NCI-H446 treated with DMSO at 0.1 percent for 48 hours (cell line): ENCODE measurements around the gene EXTL2.
"Not testable (repeated sequence)": the region's sequence is repeated elsewhere in the genome, so short reads cannot be mapped to it uniquely, and the experiment has no call there.

Source experiments
- DNase-seq: peaks from one replicate; lab custom pipeline; 2025; lab: John Stamatoyannopoulos, UW

EXTL2 gene

DNA sequence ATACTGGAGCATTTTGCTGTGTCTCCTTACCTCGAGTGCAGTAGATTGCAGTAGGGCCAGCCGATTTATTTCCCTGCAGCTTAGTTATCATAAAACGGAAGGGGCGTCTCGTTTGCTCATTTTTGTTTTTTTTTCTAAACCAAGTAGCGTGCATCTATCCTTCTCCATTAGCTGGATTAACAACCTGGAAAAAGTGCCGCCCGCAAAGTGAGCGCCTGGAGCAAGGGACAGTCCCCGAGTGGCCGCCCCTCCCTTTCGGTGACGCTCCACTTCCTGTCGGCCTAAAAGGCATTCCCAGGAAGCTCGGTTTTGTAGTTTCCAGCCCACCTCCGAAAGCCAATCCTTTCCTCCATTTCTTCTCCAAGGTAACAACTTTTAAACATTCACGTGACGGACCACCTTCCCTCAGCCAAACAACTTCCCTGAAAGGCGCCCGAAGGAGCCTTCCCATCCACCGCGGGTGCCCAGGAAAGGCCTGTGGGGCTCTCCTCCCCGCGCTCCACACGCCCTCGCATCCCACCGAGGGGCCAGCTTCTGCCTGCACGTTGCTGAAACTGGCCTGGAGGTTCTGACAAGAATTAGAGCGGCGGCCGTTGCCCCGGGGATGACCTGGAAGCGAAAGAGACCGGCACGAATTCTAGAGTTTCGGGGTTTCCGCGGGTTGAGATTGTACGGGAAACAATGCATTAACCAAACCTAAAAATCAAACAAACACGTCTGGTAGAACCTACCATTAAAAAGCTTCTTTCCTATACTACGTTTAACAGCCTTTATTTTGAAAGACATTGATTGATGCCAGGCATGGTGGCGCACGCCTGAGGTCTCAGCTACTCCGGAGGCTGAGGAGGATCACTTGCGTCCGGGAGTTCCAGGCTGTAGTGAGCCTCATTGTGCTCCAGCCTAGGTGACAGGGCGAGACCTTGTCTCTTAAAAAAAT, at the start of gene EXTL2:
EXTL2 (minus strand) TSS at position 240 of the 937 bp plus-strand sequence. CDS start 6,085 bp downstream, outside the sequence.
- DNase-seq, result peak; percentile 81

DNA sequence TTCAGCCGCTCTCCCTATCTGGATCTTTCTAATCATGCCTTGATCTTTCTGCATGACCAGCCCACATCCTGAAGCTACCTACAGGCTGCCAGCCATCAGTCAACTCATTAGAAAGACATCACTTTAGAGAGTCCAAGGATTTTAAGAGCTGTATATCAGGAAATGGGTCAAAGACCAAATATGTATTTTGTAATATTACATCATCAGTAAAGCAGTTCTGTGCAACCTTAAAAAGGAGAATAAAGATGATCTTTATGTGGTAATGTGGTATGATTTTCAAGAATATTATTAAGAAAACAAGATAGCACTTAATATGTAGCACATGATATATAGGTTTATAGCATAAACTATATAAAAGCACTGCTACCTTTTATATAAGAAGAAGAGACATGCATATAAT, 48.9 kb upstream of the EXTL2 start:
- no peak for DNase-seq

DNA sequence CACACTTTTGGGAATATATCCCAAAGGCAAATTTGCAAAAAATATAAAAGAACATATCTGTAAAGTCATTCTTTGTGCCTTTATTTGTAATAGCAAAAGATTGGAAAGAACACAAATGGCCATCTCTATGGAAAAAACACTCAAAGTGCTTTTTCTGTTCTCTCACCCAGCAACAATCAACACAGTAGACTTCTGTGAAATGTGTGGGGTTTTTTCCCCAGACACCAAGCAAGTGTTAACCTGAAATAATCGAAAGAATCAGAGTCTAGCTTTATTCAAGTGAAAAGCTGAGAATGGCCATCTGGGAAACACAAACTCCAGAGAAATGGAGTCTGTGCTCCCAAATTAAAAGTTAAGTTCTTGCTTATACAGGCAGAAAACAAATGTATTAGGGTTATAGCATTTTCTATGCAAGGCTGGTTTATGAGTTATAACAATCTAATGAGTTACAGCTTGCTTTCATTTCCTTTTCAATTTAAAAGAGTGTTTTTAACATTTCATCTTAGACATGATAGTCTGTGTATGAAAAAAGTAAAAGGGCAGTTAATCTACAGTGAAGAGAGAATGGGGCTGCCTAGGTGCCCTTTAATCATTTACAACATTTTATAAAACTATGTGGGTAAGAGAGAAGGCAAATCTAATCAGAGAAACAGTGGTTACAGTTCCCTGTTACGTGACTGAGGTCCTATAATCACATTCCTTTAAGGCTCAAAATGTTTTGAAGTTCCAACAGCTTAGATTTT, 47.8 kb upstream of the EXTL2 start:
- no peak for DNase-seq

GRCh38 chr1:100941580-100942216, 47.1 kb upstream of the EXTL2 start:
- DNase-seq, result no peak

DNA sequence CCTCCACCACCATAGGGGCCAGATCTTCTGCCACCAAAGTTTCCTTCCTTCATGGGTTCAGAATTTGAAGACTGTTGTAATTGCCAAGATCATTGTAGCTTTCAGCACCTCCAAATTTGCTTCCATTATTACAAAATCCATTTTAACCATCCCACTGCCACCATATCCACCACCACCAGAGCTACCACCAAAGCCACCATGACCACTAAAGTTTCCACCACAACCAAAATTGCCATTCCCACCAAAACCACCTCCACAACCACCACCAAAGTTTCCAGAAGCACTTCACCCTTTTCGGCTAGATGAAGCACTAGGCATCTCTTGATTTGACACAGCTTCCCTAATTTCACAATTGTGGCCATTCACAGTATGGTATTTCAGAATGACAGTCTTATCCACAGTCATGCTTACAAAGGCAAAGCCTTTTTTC, 46.5 kb upstream of the EXTL2 start:
- no peak for DNase-seq

DNA sequence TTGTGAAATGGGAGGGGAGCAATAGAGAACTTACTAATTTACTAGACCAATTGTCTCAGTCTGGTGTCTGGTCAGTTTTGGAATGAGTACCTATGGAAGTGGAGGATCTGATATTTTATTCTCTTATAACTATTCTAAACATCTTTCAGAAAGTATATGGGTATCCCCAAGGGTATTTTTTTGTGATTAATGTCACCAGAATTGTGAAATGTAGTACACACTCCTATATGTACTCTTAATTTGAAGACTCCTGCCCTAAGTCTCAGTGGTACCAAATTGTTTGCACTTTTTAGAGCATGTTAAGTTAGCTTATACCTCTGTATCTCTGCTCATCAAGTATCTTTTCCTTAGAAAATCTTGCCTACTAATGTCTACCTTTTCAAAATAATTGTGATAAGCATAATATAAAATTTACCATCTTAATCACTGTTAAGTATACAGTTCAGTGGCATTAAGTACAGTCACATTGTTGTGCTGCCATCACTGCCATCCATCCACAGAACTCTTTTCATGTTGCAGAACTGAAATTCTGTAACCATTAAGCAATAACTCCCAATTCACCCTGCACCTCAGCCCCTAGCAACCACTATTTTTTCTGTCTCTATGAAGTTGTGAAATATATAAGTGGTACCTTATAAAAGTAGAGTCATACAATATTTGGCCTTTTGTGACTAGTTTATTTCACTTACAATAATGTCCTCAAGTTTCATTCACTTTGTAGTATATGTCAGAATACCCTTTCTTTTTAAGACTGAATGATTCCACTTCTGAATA, 41.7 kb upstream of the EXTL2 start:
- no peak for DNase-seq

DNA sequence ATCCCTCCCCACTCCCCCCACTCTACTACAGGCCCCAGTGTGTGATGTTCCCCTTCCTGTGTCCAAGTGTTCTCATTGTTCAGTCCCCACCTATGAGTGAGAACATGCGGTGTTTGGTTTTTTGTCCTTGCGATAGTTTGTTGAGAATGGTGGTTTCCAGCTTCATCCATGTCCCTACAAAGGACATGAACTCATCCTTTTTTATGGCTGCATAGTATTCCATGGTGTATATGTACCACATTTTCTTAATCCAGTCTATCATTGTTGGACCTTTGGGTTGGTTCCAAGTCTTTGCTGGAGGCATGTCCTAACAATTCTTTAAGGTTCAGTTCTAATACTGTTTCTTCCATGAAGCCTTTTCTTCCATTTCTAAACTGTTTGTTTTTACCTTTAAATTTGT, 38.9 kb upstream of the EXTL2 start:
- not testable (repeated sequence) for DNase-seq

GRCh38 chr1:100931716-100932115, 37.1 kb upstream of the EXTL2 start:
- DNase-seq, result no peak

GRCh38 chr1:100930494-100930893, 35.9 kb upstream of the EXTL2 start:
- no peak for DNase-seq

- DNase-seq, result no peak
Measured at GRCh38 chr1:100928128-100928527, 33.5 kb upstream of the EXTL2 start.

GRCh38 chr1:100927276-100927675, 32.6 kb upstream of the EXTL2 start:
- DNase-seq, result no peak

GRCh38 chr1:100926240-100926639, 31.6 kb upstream of the EXTL2 start:
- no peak for DNase-seq

GRCh38 chr1:100924991-100925390, 30.3 kb upstream of the EXTL2 start:
- no peak for DNase-seq

GRCh38 chr1:100924212-100924611, 29.6 kb upstream of the EXTL2 start:
- DNase-seq, result no peak

GRCh38 chr1:100921110-100921706, 26.6 kb upstream of the EXTL2 start:
- DNase-seq, result peak; percentile 24

DNA sequence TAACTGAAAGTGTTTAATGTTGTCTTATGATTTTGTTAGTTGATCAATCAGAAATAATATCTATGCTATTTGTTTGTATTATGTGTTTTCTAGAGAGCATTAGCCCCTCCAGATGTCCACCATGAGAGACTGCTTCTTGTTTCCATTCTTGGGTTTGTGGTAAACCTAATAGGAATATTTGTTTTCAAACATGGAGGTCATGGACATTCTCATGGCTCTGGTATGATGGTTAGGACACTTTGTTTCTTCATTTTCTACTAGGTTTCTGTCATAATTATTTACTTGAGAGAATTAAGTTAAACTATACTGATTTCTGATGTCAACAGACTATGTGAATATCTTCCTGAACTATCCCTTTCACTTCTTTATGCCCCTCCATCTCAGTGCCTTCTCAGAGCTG, 17.4 kb upstream of the EXTL2 start:
- DNase-seq, result no peak

DNA sequence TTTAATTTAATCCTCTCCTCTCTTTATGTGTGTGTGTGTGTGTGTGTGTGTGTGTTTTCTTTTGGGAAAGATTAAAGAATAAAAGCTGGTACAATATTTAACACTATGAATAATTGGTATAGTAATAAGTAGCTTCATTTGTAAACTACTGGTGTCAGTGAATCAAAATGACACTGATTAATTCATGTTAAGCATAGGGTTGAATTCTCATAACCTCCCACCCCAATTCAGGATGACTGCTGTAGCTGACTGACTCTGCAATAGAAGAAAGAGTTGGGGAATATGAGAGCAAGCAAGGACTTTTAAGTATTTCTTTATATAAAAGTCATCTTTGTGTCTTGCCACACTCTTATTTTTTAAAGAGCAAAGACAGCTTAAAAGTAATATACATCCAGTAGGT, 14.4 kb upstream of the EXTL2 start:
- no peak for DNase-seq

DNA sequence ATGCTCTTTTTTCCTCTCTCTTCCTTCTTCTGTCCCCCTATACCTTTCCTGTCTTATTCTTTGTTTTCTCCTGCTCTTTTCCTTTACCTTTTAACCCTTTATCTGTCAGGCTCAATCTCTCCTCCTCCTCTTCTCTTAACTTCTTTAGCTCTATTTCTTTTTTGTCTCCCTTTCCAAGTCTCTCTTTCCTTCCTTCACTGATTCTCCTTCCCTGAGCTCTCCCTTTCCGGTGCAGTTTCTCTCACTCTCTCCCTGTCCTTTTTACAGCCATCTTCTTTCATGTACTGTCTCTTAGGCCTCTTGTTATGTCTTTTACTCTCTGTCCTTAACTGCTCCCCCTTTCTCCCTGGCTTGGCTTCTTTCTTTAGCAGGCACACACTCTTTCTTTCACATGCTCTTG, 13.2 kb upstream of the EXTL2 start:
- DNase-seq, result no peak

DNA sequence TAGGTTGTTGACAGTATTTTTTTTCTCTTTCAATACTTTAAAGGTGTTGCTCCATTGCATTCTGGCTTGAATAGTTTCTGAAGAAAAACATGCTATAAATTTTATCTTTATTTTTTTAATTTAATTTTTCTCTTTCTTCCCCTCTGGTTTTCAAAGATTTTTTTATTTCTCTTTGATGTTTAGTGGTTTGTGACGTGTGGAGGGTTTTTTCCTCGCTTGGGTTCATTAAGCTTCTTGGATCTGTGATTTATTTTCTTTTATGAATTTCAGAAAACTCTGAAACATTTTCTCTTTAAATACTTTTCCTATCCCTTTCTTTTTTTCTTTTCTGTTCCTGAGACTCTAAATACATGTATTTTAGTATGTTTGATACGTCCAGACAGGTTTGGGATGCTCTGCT, 10.5 kb upstream of the EXTL2 start:
- DNase-seq, result no peak

- no peak for DNase-seq
Measured at GRCh38 chr1:100904528-100904927, 9.9 kb upstream of the EXTL2 start.

DNA sequence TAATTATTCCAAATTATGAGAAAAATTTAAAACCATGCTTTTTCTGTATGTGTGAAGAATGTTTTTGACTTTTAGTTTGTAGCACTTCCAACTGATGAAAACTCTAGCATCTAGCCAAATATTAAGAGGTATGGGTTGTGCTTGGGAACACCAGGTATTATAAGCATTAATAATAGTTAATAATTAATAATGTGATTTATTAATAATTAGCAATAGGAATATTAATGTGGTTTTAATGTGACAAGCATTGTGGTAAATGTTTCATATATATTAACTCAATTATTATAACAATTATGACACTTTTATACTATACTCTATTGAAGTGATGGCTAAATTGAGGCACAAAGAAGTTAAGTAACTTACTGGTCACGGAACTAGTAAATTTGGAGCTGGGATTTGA, 9.1 kb upstream of the EXTL2 start:
- no peak for DNase-seq
